Activated naive CD4-positive, alpha-beta T cell treated with anti-CD3 and anti-CD28 coated beads for 36 hours (primary cell): ENCODE measurements around the gene TEAD1. TPM values are rescaled to one million over a fixed set of nuclear protein-coding genes. Genes with fewer than 3 reads are reported as not detected.

Experiments used
- CTCF ChIA-PET: fragments of 350-600 bp; sonication (Branson Sonifier 250); formaldehyde crosslinking; loops from one replicate; lab custom pipeline; 2021; ENCODE audit warnings: antibody characterized with exemption; lab: Charles Lee
- DNase-seq: peaks from one replicate; pipeline ENCODE4 v3.0.0-alpha.2; 2020
- H3K27ac Mint-ChIP-seq: one replicate; pipeline ENCODE4 v1.8.0; 2021; ENCODE audit warnings: mild to moderate bottlenecking, mixed read lengths
- H3K27me3 Mint-ChIP-seq: one replicate; pipeline ENCODE4 v1.8.0; 2021; ENCODE audit warnings: low read depth, mixed read lengths
- H3K36me3 Mint-ChIP-seq: one replicate; pipeline ENCODE4 v1.8.0; 2021; ENCODE audit warnings: low read depth, mixed read lengths
- H3K4me1 Mint-ChIP-seq: one replicate; pipeline ENCODE4 v1.8.0; 2021; ENCODE audit warnings: low read depth, mixed read lengths
- H3K4me3 Mint-ChIP-seq: one replicate; pipeline ENCODE4 v1.8.0; 2021; ENCODE audit warnings: mild to moderate bottlenecking, moderate library complexity, mixed read lengths
- H3K9me3 Mint-ChIP-seq: one replicate; pipeline ENCODE4 v1.8.0; 2021; ENCODE audit warnings: mixed read lengths
- intact Hi-C: fragments of 100-400 bp; cut with micrococcal nuclease; formaldehyde crosslinking; loops from one replicate; pipeline ENCODE4 v1.15.1; 2023
- total RNA-seq, 2 experiments: library from RNA; stranded (reverse); gene quantifications; one replicate each; pipeline ENCODE4 v1.2.3, GENCODE V29; 2021

TEAD1 gene
- total RNA-seq, 2 experiments from 2014 or later, result 0.93 to 1.2 TPM

DNA sequence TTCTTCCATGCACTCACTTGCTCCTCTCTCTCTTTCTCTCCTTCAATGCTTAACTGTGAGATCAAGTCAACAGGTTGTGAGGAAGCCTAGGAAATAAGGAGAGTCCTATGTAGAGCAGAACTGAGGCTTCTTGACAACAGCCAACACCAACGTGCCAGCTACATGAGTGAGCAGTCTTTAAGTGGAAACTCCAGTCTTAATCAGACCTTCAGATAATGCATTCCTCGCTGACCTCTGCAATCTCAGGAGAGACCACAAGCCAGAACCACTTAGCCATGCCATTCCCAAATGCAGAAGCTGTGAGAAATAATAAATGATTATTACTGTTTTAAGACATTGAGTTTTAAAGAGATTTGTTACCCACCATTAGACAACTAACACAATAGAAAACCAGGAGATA, 6.1 kb upstream of the TEAD1 start:
- H3K27me3 Mint-ChIP-seq, result peaks cover 71% of the 10 kb centered on the region
- CTCF ChIA-PET, result no interaction called here

DNA sequence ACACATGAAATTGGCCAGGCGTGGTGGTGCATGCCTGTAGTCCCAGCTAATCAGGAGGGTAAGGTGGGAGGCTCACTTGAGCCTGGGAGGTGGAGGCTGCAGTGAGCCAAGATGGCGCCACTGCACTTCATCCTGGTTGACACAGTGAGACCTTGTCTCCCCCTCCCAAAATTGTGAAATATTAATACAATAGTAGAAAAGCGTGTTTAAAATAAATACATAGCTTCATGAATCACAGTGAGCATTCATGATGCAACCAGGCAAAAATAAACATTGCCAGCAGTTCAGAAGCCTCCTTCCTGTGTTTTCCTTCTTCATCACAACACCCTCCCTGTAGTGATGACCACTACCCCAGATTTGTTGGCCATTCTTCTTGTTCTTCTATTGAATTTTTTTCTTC, 4.3 kb upstream of the TEAD1 start:
- intact Hi-C loops, result loop anchor here (2.0 to 10.0 kb wide), 5 partner anchors 142 to 825 kb away; partner anchors contain the start of genes BMAL1, PARVA and USP47
- no peak for DNase-seq
- H3K4me1 Mint-ChIP-seq, result peaks cover 5% of the 10 kb centered on the region

More for the DNA sequence above, 6.1 kb upstream of the TEAD1 start:
- H3K27ac Mint-ChIP-seq, result no peak overlapping the region
- H3K4me3 Mint-ChIP-seq, result no peak overlapping the region
- no peak for DNase-seq
- H3K4me1 Mint-ChIP-seq, result no peaks in the 10 kb centered on the region
- intact Hi-C loops, result no loop called here
- no peaks in the 10 kb centered on the region for H3K36me3 Mint-ChIP-seq
- H3K9me3 Mint-ChIP-seq, result no peaks in the 10 kb centered on the region

DNA sequence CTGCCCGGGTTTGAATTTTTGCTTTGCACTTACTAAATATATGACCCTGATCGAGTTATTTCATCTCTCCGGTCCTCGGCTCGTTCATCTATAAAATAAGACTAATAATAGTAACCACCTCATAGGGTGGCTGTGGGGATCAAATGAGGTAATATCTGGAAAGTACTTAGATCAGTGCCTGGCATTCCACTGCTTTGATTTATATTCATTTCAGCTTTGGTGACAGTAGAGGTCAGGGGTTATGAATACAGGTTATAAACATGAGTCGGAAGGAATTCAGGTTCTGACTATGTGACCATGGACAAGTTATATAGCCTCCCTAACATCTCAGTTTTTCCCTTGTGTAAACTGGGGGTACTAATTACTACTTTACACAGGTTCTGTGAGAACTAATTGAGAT, 2.9 kb upstream of the TEAD1 start:
- Mint-ChIP-seq H3K4me1 (peaks cover 5% of the 10 kb centered on the region), H3K9me3 (no peaks in the 10 kb centered on the region), H3K27me3 (peaks cover 65% of the 10 kb centered on the region), H3K36me3 (no peaks in the 10 kb centered on the region), H3K4me3 (no peak overlapping the region), H3K27ac (no peak overlapping the region)
- intact Hi-C loops, result loop anchor here (2.0 to 10.0 kb wide), 5 partner anchors 141 to 827 kb away; partner anchors contain the start of genes BMAL1, PARVA and USP47
- CTCF ChIA-PET, result interaction anchor here (0.7 to 1.2 kb wide), 2 partner anchors 23 to 220 kb away, joined by 3 to 4 read pairs; no protein-coding TSS in a partner anchor
- no peak for DNase-seq

More for the DNA sequence above, 4.3 kb upstream of the TEAD1 start:
- Mint-ChIP-seq H3K36me3 (no peaks in the 10 kb centered on the region), H3K4me3 (no peak overlapping the region), H3K9me3 (no peaks in the 10 kb centered on the region), H3K27ac (no peak overlapping the region), H3K27me3 (peaks cover 64% of the 10 kb centered on the region)
- CTCF ChIA-PET, result interaction anchor here (1.0 kb wide), 1 partner anchor 70 kb away, joined by 3 read pairs; no protein-coding TSS in a partner anchor

DNA sequence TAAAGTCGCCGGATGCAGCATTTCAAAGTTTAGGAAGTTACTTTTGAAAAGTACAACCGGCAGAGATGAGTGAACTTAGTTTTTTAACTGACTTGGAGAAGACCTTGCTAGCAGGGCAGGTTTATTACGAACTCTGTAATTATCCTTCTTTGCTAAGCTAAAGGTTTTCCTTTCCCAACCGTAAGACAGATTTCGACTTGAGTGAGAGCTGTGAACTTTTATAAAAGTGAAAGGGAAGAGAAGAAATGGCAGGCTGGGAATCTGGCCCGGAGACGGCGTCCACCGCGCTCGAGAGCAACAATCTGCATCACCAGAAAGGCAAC, 659 bp upstream of the TEAD1 start:
- Mint-ChIP-seq H3K36me3 (no peaks in the 10 kb centered on the region), H3K9me3 (no peaks in the 10 kb centered on the region), H3K27me3 (peaks cover 72% of the 10 kb centered on the region), H3K4me1 (peaks cover 5% of the 10 kb centered on the region), H3K4me3 (peak overlapping the region; percentile 77), H3K27ac (no peak overlapping the region)
- intact Hi-C loops, result loop anchor here (5.0 to 10.0 kb wide), 4 partner anchors 139 to 829 kb away; partner anchors contain the start of genes BMAL1, PARVA and USP47
- CTCF ChIA-PET, result no interaction called here
- DNase-seq, result no peak

DNA sequence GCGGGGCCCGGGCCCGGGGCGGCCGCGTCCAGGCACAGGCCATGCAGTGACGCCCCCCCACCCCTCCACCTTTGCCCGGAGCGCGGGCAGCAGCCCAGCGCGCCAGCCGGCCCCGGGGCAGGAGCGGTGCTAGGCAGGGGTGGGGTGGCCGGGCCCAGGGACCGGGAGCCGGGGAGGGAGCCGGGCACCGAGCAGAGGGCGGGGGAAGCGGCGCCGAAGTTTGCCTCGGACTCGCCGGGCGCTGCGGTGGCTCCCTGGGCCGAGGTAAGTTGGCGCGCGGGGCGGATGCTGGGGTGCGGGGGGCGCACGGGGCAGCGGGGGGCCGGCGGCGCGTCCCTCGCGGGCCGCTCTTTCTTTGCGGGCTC, 332 bp downstream of the TEAD1 start:
- no peaks in the 10 kb centered on the region for H3K9me3 Mint-ChIP-seq
- CTCF ChIA-PET, result no interaction called here
- intact Hi-C loops, result loop anchor here (1.0 to 10.0 kb wide), 6 partner anchors 12 to 830 kb away; partner anchors contain the start of genes BMAL1, PARVA and USP47
- no peaks in the 10 kb centered on the region for H3K36me3 Mint-ChIP-seq
- peaks cover 72% of the 10 kb centered on the region for H3K27me3 Mint-ChIP-seq
- peak; percentile 15 for DNase-seq
- no peak overlapping the region for H3K27ac Mint-ChIP-seq
- H3K4me3 Mint-ChIP-seq, result no peak overlapping the region
- H3K4me1 Mint-ChIP-seq, result peaks cover 5% of the 10 kb centered on the region

DNA sequence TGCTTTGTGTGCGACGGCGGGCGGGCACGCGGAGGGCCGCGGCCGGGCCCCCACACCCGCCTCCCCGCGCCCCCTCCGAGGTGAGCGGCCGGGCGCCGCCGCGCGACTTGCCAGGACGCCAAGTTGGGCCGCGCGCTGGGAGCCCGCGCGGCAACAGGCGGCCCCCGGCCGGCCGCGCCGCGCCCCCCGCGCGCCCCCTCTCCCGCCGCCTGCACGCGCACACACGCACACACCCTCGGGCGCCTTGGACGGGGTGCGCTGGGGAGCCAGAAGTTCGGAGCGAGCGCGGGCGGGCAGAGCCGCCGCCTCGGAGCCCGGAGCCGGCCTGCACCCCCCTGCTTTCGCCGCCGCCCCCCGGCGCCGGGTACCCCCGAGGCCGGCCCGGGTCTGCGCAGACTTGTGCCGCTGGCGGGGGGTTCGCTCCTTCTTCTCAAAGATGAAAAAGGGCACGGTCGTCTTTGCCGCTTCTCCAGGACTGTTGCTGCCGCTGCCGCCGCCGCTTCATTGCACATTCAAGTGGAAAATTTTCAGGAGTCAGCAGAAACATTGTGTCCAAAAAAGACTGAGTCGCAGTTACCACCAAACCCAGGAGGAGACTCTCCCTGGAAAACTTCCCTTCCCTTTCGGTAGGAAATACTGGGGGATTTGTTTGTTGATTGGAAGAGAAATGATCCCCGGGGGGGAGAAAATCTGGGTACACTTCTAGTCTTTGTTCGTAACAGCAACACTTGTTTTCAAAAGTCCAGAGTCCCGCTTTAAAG, 895 bp downstream of the TEAD1 start:
- no peaks in the 10 kb centered on the region for H3K9me3 Mint-ChIP-seq
- intact Hi-C loops, result loop anchor here (1.0 to 10.0 kb wide), 6 partner anchors 11 to 830 kb away; partner anchors contain the start of genes BMAL1, PARVA and USP47
- H3K27ac Mint-ChIP-seq, result no peak overlapping the region
- peaks cover 7% of the 10 kb centered on the region for H3K4me1 Mint-ChIP-seq
- H3K36me3 Mint-ChIP-seq, result no peaks in the 10 kb centered on the region
- no peak for DNase-seq
- CTCF ChIA-PET, result no interaction called here
- peak overlapping the region; percentile 60 for H3K4me3 Mint-ChIP-seq
- peaks cover 69% of the 10 kb centered on the region for H3K27me3 Mint-ChIP-seq

DNA sequence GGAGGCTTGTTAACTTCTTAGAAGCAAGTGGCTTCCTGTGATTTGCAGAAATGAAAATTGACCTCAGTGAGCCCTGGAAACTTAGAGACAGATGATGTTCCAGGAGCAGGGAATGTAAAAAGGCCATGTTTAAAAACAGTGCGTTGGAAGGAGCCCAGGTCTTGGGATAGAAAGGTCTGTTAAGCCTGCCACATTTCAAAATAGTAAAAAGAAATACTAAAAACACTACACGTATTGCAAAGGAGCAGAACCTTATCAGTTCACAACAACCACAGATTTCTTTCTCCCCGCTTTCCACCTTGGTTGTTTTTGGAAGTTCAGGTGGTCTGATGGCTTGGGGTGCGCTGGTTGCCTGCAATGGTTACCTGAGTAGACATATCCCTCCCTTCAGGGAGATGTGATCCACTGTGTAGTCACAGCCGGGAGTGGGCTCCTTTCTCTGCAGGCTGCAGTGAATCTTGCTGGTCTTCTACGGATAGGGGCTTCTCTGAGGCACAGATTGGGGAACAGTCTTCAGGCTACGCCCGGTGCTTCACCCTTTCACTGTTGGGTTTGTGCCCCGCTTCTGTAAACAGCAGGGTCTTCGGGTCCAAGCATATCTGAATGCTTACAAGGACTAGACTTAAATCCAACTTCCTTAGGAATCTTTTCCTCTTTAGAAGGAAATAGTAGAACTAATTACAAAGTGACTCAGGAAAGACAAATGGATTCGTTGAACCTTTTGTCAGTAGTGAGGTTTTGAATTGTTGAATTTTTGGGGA, 1.9 kb downstream of the TEAD1 start:
- Mint-ChIP-seq H3K27me3 (peaks cover 76% of the 10 kb centered on the region), H3K36me3 (no peaks in the 10 kb centered on the region), H3K4me1 (peaks cover 16% of the 10 kb centered on the region), H3K27ac (no peak overlapping the region), H3K9me3 (no peaks in the 10 kb centered on the region), H3K4me3 (no peak overlapping the region)
- DNase-seq, result no peak
- intact Hi-C loops, result loop anchor here (10.0 kb wide), 1 partner anchor 831 kb away; the partner anchor contains the start of gene USP47
- CTCF ChIA-PET, result no interaction called here

DNA sequence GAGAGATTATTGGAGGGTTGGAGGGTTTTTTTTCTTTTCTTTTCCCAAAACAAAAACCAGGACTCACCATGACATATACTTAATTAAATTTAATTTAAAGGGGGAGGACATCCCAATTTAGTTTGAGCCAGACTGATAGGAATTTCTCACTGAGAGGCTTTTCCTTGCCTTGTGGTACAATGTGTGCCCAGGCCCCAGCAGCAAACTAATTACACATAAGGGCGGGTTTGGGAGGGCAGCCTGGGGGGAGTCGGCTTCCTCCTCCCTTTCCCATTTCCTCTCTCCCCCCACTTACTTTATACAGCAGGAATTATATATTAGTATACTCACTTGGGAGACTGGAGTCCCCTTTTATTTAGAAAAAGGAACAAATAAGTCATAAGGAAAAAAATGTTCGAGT, 2.9 kb downstream of the TEAD1 start:
- Mint-ChIP-seq H3K27ac (no peak overlapping the region), H3K4me1 (peaks cover 17% of the 10 kb centered on the region), H3K4me3 (no peak overlapping the region), H3K9me3 (no peaks in the 10 kb centered on the region), H3K27me3 (peaks cover 77% of the 10 kb centered on the region), H3K36me3 (no peaks in the 10 kb centered on the region)
- no peak for DNase-seq
- intact Hi-C loops, result loop anchor here (10.0 kb wide), 1 partner anchor 832 kb away; the partner anchor contains the start of gene USP47
- CTCF ChIA-PET, result no interaction called here

DNA sequence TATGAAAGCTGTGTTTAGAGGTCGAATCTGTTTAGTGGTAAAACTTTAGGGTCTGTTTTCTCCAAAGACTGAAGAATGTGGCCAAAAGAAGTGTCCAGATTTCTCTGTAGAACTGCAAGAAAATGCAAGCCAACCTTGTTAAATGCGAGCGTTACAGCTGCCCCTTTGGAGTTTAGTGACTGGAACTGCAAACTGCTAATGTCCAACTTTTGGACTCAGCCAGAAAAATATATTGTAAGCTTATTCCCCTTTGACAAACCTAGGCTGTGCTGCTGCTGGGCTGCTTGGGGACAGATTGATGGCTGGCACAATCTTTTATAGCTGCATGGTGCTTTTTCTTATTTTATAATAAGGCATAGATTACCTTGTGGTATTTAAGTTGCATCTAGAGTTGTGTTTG, 3.9 kb downstream of the TEAD1 start:
- Mint-ChIP-seq H3K4me3 (no peak overlapping the region), H3K9me3 (no peaks in the 10 kb centered on the region), H3K36me3 (no peaks in the 10 kb centered on the region), H3K27me3 (peaks cover 78% of the 10 kb centered on the region), H3K27ac (no peak overlapping the region), H3K4me1 (peaks cover 17% of the 10 kb centered on the region)
- no peak for DNase-seq
- CTCF ChIA-PET, result no interaction called here
- intact Hi-C loops, result loop anchor here (10.0 kb wide), 1 partner anchor 833 kb away; the partner anchor contains the start of gene USP47

DNA sequence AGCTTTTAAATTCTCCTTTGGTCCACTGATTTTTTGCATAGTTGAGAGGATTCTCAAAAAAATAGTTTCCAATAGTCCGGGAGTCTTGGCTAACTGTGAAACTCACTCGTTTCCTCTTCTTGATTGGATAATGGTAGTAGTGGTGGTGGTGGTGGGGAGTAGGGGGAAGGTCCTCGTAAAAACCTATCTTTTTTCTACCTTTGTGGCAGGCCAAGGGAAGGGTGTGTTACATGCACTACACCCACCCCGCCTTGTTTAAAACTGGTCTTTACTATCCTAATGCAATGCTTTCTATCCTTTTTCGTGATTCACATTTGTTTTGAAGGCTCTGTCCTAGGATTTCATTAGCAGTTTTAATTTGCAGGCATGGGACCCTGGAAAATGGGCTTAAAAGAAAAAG, 4.8 kb downstream of the TEAD1 start:
- intact Hi-C loops, result loop anchor here (10.0 kb wide), 1 partner anchor 834 kb away; the partner anchor contains the start of gene USP47

DNA sequence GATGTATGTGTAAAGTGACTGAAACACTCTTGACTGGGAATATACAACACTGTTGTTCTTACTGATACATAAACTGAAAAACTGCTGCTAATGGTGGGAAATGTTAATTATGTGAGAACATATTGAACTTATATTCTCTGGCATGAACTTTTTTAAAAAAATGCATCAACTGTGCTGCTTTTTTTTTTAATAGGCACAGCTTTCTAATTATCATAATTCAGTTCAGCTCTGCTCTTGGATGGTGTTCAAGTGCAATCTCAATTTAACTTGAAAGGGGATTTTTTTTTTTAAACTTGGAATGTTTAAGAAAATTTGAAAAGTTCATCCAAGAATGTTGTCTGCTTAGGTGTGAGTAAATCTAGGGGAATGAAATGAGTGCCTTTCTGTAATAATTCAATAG, 5.2 kb downstream of the TEAD1 start:
- Mint-ChIP-seq H3K4me3 (no peak overlapping the region), H3K27me3 (peaks cover 83% of the 10 kb centered on the region), H3K4me1 (peaks cover 11% of the 10 kb centered on the region), H3K9me3 (no peaks in the 10 kb centered on the region), H3K36me3 (no peaks in the 10 kb centered on the region), H3K27ac (no peak overlapping the region)
- CTCF ChIA-PET, result no interaction called here
- no peak for DNase-seq
- intact Hi-C loops, result loop anchor here (10.0 kb wide), 1 partner anchor 835 kb away; the partner anchor contains the start of gene USP47

More for the DNA sequence above, 4.8 kb downstream of the TEAD1 start:
- no peaks in the 10 kb centered on the region for H3K9me3 Mint-ChIP-seq
- no peak for DNase-seq
- no peaks in the 10 kb centered on the region for H3K36me3 Mint-ChIP-seq
- peaks cover 79% of the 10 kb centered on the region for H3K27me3 Mint-ChIP-seq
- no peak overlapping the region for H3K4me3 Mint-ChIP-seq
- no peak overlapping the region for H3K27ac Mint-ChIP-seq
- CTCF ChIA-PET, result no interaction called here
- peaks cover 11% of the 10 kb centered on the region for H3K4me1 Mint-ChIP-seq

DNA sequence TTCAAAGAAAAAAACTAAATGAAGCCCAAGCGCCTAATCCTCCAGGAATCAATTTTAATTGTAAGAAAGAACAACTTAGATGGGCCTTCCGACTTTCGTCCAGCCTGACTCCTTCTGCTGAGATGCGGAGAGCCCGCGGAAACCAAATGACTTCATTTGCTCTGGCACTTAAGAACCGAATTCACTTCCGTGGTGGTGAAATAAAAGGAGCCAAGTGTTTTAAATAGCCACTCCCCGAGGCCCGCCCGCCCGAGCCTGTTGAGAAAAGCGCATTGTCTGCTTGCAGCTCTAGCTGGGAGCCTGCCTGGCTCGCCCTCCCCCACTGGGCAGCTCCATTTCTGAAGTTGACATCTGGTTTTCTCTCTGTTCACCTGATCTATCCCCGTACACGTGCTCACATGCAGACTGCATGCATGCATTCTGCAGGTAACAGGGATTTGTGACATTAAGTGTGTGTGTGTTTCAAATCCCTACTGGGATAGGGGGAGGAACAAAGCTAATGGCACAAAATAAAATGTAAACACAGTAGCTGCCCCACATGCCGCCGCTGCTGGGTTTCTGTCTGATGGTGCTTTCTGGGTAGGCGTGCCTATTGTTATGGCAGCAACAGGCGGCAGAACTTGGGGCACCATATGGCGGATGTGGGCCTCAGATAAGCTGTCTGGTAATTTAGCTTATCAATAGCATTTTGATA, 6.2 kb downstream of the TEAD1 start:
- intact Hi-C loops, result no loop called here
- Mint-ChIP-seq H3K36me3 (no peaks in the 10 kb centered on the region), H3K4me1 (peaks cover 11% of the 10 kb centered on the region), H3K9me3 (no peaks in the 10 kb centered on the region), H3K27me3 (peaks cover 87% of the 10 kb centered on the region), H3K27ac (no peak overlapping the region), H3K4me3 (no peak overlapping the region)
- CTCF ChIA-PET, result no interaction called here
- peak; percentile 33 for DNase-seq
